ENCODE data around the gene PTPRE. TPM values are rescaled to one million over a fixed set of nuclear protein-coding genes. Genes with fewer than 3 reads are reported as not detected.

Gene PTPRE
- total and polyA plus RNA-seq, 4 donors = 1.5 to 12.5 (median 3.7) TPM

- no peak for DNase-seq (ENCODE audit: low spot score)
- TF ChIP-seq YY1 (IDR thresholded peaks at IDR 0.05) (no peak), ZBTB33 (IDR thresholded peaks at IDR 0.05) (no peak), ATF3 (IDR thresholded peaks at IDR 0.05) (no peak), HNF4A (conservative IDR thresholded peaks at IDR 0.05) (no peak), SP1 (IDR thresholded peaks at IDR 0.05) (no peak), NR2F2 (IDR thresholded peaks at IDR 0.05) (no peak), JUND (IDR thresholded peaks at IDR 0.05) (no peak), CTCF (IDR thresholded peaks at IDR 0.05; ENCODE audit: low read depth, low read length, missing input control) (no peak)
- Histone ChIP-seq H3K4me1 (ENCODE audit: control insufficient read depth in 4 of 4, insufficient read depth in 4 of 4, low read length in 3 of 4) (peaks cover 2 to 18% (median 9%) of the 10 kb centered on the region in 4 donors), H3K27me3 (ENCODE audit: control insufficient read depth in 4 of 4, insufficient read depth in 4 of 4, low read length in 3 of 4) (peaks cover 0 to 2% (median 0%) of the 10 kb centered on the region in 4 donors), H3K9me3 (ENCODE audit: control insufficient read depth in 4 of 4, low read length in 3 of 4) (no peaks in the 10 kb centered on the region), H3K36me3 (ENCODE audit: control insufficient read depth in 4 of 4, insufficient read depth in 3 of 4, low read depth in 1 of 4, low read length in 3 of 4) (no peaks in the 10 kb centered on the region), H3K9ac (ENCODE audit: low read depth in 1 of 2, low read length in 2 of 2) (no peak overlapping the region), H3K27ac (ENCODE audit: low read depth in 1 of 2, low read length in 2 of 2) (no peak overlapping the region), H3K4me3 (ENCODE audit: low read depth in 1 of 3, low read length in 3 of 3) (no peak overlapping the region)
- 85% methylated on average over 5 of the region's 5 CpGs for WGBS
Measured at GRCh38 chr10:127903789-127904188, 3.1 kb upstream of the PTPRE start.

GRCh38 chr10:127904311-127905000 is 2.4 kb upstream of the PTPRE start:
- H3K27me3 ChIP-seq (ENCODE audit: control insufficient read depth in 4 of 4, insufficient read depth in 4 of 4, low read length in 3 of 4) = peaks cover 0 to 2% (median 0%) of the 10 kb centered on the region in 4 donors
- WGBS = 91% methylated on average over 5 of the region's 5 CpGs
- no peak overlapping the region for H3K9ac ChIP-seq (ENCODE audit: low read depth in 1 of 2, low read length in 2 of 2)
- no peak overlapping the region for H3K4me3 ChIP-seq (ENCODE audit: low read depth in 1 of 3, low read length in 3 of 3)
- DNase-seq (ENCODE audit: low spot score) = no peak
- H3K27ac ChIP-seq (ENCODE audit: low read depth in 1 of 2, low read length in 2 of 2) = no peak overlapping the region
- H3K4me1 ChIP-seq (ENCODE audit: control insufficient read depth in 4 of 4, insufficient read depth in 4 of 4, low read length in 3 of 4) = peaks cover 2 to 18% (median 9%) of the 10 kb centered on the region in 4 donors
- H3K9me3 ChIP-seq (ENCODE audit: control insufficient read depth in 4 of 4, low read length in 3 of 4) = no peaks in the 10 kb centered on the region
- TF ChIP-seq RAD21 (IDR thresholded peaks at IDR 0.05) (no peak), ZBTB33 (IDR thresholded peaks at IDR 0.05) (no peak), RXRA (IDR thresholded peaks at IDR 0.05) (no peak), GABPA (IDR thresholded peaks at IDR 0.05 in 1 of 2, conservative IDR thresholded peaks at IDR 0.05 in 1 of 2) (no peak), HNF4G (IDR thresholded peaks at IDR 0.05) (no peak), TAF1 (conservative IDR thresholded peaks at IDR 0.05) (no peak), NR2F2 (IDR thresholded peaks at IDR 0.05) (no peak)
- H3K36me3 ChIP-seq (ENCODE audit: control insufficient read depth in 4 of 4, insufficient read depth in 3 of 4, low read depth in 1 of 4, low read length in 3 of 4) = no peaks in the 10 kb centered on the region

Data from liver (tissue), 9 donors.